ENCODE measurements around the gene ZBTB2.

ZBTB2 gene

GRCh38 chr6:151390276-151390850 lies 996 bp downstream of the ZBTB2 start (continued):
- TF ChIP-seq ZNF561 (tag by site-specific recombination; IDR thresholded peaks at IDR 0.05; ENCODE audit: borderline replicate concordance) (peak; percentile 24; the same call in 1 of the 2 replicates), IKZF3 (tag by site-specific recombination; IDR thresholded peaks at IDR 0.05) (0 out of 2 replicates have a peak, but pooled peaks have one; percentile 12), ZNF488 (tag by site-specific recombination; IDR thresholded peaks at IDR 0.05) (no peak), ZFHX2 (tag by site-specific recombination; conservative IDR thresholded peaks at IDR 0.05) (peak; percentile 95), ZNF394 (tag by site-specific recombination; IDR thresholded peaks at IDR 0.05; ENCODE audit: borderline replicate concordance) (peak; percentile 48), ZBTB26 (tag by site-specific recombination; optimal IDR thresholded peaks at IDR 0.05) (peak; percentile 97), ZNF423 (tag by site-specific recombination; IDR thresholded peaks at IDR 0.05) (no peak), KLF1 (tag by site-specific recombination; IDR thresholded peaks at IDR 0.05) (peak; percentile 10; the same call in 1 of the 2 replicates), ZNF311 (tag by site-specific recombination; IDR thresholded peaks at IDR 0.05; ENCODE audit: borderline replicate concordance) (no peak), PRDM10 (tag by site-specific recombination; IDR thresholded peaks at IDR 0.05) (peak; percentile 76), KLF16 (tag by site-specific recombination; IDR thresholded peaks at IDR 0.05) (0 out of 2 replicates have a peak, but pooled peaks have one; percentile 21), ZNF37A (tag by site-specific recombination; IDR thresholded peaks at IDR 0.05) (no peak), KLF9 (tag by site-specific recombination; IDR thresholded peaks at IDR 0.05; ENCODE audit: low read depth) (peak; percentile 74), SP2 (tag by site-specific recombination; IDR thresholded peaks at IDR 0.05) (peak; percentile 49), ZNF341 (tag by site-specific recombination; IDR thresholded peaks at IDR 0.05; ENCODE audit: low read depth) (peak; percentile 51; the same call in 1 of the 2 replicates), OSR2 (tag by site-specific recombination; IDR thresholded peaks at IDR 0.05) (peak; percentile 97), ZNF274 (IDR thresholded peaks at IDR 0.05; ENCODE audit: low read length) (no peak), ZNF274 (tag by site-specific recombination; IDR thresholded peaks at IDR 0.05; ENCODE audit: borderline replicate concordance) (no peak), SP3 (tag by site-specific recombination; IDR thresholded peaks at IDR 0.05) (peak; percentile 61), ZNF76 (tag by site-specific recombination; IDR thresholded peaks at IDR 0.05; ENCODE audit: borderline replicate concordance, low read depth) (peak; percentile 10; the same call in 1 of the 2 replicates), ZFP41 (tag by site-specific recombination; IDR thresholded peaks at IDR 0.05; ENCODE audit: borderline replicate concordance) (no peak), ZBTB11 (tag by site-specific recombination; conservative IDR thresholded peaks at IDR 0.05; ENCODE audit: low read depth) (peak; percentile 8; the same call in 1 of the 2 replicates), ZNF777 (tag by site-specific recombination; IDR thresholded peaks at IDR 0.05; ENCODE audit: borderline replicate concordance) (no peak), ZNF404 (tag by site-specific recombination; IDR thresholded peaks at IDR 0.05) (no peak), ZNF366 (tag by site-specific recombination; conservative IDR thresholded peaks at IDR 0.05) (peak; percentile 60), EGR2 (tag by site-specific recombination; IDR thresholded peaks at IDR 0.05; ENCODE audit: low read depth) (peak; percentile 85), RBAK (tag by site-specific recombination; IDR thresholded peaks at IDR 0.05) (no peak), ZNF121 (tag by site-specific recombination; IDR thresholded peaks at IDR 0.05) (no peak), PATZ1 (tag by site-specific recombination; IDR thresholded peaks at IDR 0.05) (peak; percentile 86), ZSCAN16 (tag by site-specific recombination; IDR thresholded peaks at IDR 0.05) (no peak)

All from HEK293 (cell line).